Ovary (tissue), 9 donors: Measurements from ENCODE around the gene ALDH3A1. TPM values are rescaled to one million over a fixed set of nuclear protein-coding genes. Genes with fewer than 3 reads are reported as not detected.

Experiments used
- DNase-seq, 5 donors: peaks; one replicate each; pipeline ENCODE4 v3.0.0-alpha.2; 2019 to 2020
- H3K27ac ChIP-seq, 2 donors: fragments of 200-600 bp; one replicate each; pipeline versions ENCODE4 v1.5.1 to v1.8.0; 2019 to 2022
- H3K27me3 ChIP-seq: fragments of 200-600 bp; one replicate; pipeline ENCODE4 v1.8.0; 2022
- H3K36me3 ChIP-seq: fragments of 200-600 bp; sonication (generic); one replicate; pipeline ENCODE4 v1.5.1; 2019
- H3K4me1 ChIP-seq: one replicate; pipeline ENCODE4 v1.8.1; 2013; ENCODE audit warnings: mild to moderate bottlenecking, moderate library complexity; ENCODE audit not compliant: insufficient read depth
- H3K4me3 ChIP-seq: fragments of 200-600 bp; sonication (generic); one replicate; pipeline ENCODE4 v1.5.1; 2017
- H3K9me3 ChIP-seq, 2 donors: fragments of 200-600 bp in 1 of 2; sonication (generic) in 1 of 2; one replicate each; pipeline versions ENCODE4 v1.5.1 to v1.8.1; 2013 to 2019; ENCODE audit warnings: mild to moderate bottlenecking in 1 of 2, moderate library complexity in 1 of 2
- CTCF ChIP-seq, 3 donors: fragments of 450-650 bp in 2 of 3; fragments of 200-600 bp in 1 of 3; IDR thresholded peaks; one replicate each; pipeline versions ENCODE4 v1.5.1 to v1.8.0; 2016 to 2022; ENCODE audit warnings: antibody characterized with exemption in 3 of 3, mild to moderate bottlenecking in 1 of 3
- EP300 ChIP-seq: sonication (generic); formaldehyde crosslinking; IDR thresholded peaks from one replicate; pipeline ENCODE4 v1.6.1; 2017; ENCODE audit warnings: antibody characterized with exemption
- POLR2A ChIP-seq: fragments of 450-650 bp; IDR thresholded peaks from one replicate; pipeline ENCODE4 v1.6.1; 2017; ENCODE audit warnings: antibody characterized with exemption, mild to moderate bottlenecking, moderate library complexity
- WGBS, 3 donors: extraction: QIAGEN DNeasy Blood & Tissue Kit in 1 of 3; methylation state at CpG; one replicate each; pipeline versions ENCODE4 v1.1.5 to v1.1.7; 2013 to 2017; 5-methylcytosine and 5-hydroxymethylcytosine counted together
- intact Hi-C, 4 donors: fragments of 100-400 bp; cut with DNase I; formaldehyde crosslinking; loops; one replicate each; pipeline versions ENCODE4 v1.11.0 to v1.15.1; 2022 to 2023
- polyA plus RNA-seq, 2 donors: library from polyadenylated mRNA; stranded (reverse); fragments of 200-250 nt in 1 of 2; fragments of 350-450 nt in 1 of 2; fragmentation: Illumina TruSeq in 1 of 2; extraction: RNeasy Lipid Tissue Mini Kit (QIAGEN cat#74804) in 1 of 2; gene quantifications; one replicate each; pipeline ENCODE4 v1.2.3, GENCODE V29; 2013 to 2014
- total RNA-seq, 7 donors: library from RNA; depleted of rRNA in 2 of 7; stranded (reverse); fragments of >200 nt in 2 of 7; fragmentation: NEBNext Ultra II Directional in 3 of 7; extraction: Animal tissue kit (Norgen Biotek cat#: 25700) in 3 of 7; gene quantifications; one replicate each; pipeline versions ENCODE4 v1.1.0 to v1.2.4, GENCODE V29; 2016 to 2023
- donor health status: DM: no; HTN: no; CAD: no; lungs with moderate emphysema.
- donor health status: DM: no; HTN: no; CAD: no.
- donor health status: Bipolar disorder and iron deficiency.
- donor health status: DM: yes; HTN: yes; CAD: no.
- donor health status: DM: no; HTN: no; CAD: no.
- donor health status: DM: yes; HTN: yes; CAD: no.

Gene ALDH3A1
- total and polyA plus RNA-seq, 9 donors: 0.17 to 12.8 (median 0.87) TPM; not detected in 3

GRCh38 chr17:19717411-19717908 lies 30.6 kb downstream of the ALDH3A1 start:
- Histone ChIP-seq H3K27me3 (no peaks in the 10 kb centered on the region), H3K4me1 (peaks cover 9% of the 10 kb centered on the region), H3K9me3 (no peaks in the 10 kb centered on the region), H3K27ac (no peak overlapping the region), H3K36me3 (no peaks in the 10 kb centered on the region), H3K4me3 (no peak overlapping the region)
- TF ChIP-seq CTCF (IDR thresholded peaks at IDR 0.05) (no peak), POLR2A (no peak), EP300 (no peak)
- intact Hi-C loops: no loop called here
- WGBS, 3 donors: 86 to 88% (median 86%) methylated on average over 10 of the region's 10 CpGs
- DNase-seq: no peak

GRCh38 chr17:19717031-19717360 lies 31.1 kb downstream of the ALDH3A1 start:
- DNase-seq: no peak
- no peak for TF ChIP-seq EP300
- no peak for TF ChIP-seq CTCF (IDR thresholded peaks at IDR 0.05)
- TF ChIP-seq POLR2A: no peak
- WGBS, 3 donors: 92 to 97% (median 94%) methylated on average over 7 of the region's 7 CpGs

GRCh38 chr17:19716108-19717030 lies 31.7 kb downstream of the ALDH3A1 start, which contains the start of gene SLC47A2:
TSS of gene SLC47A2 (minus strand) at chr17:19716584. CDS start at chr17:19716555, 29 bp downstream.
- H3K27me3 ChIP-seq: no peaks in the 10 kb centered on the region
- no peak for DNase-seq
- H3K36me3 ChIP-seq: no peaks in the 10 kb centered on the region
- WGBS, 3 donors: 71 to 82% (median 77%) methylated on average over 8 to 13 of the region's 13 CpGs
- H3K4me3 ChIP-seq: no peak within 1 kb of the TSS
- TF ChIP-seq CTCF (IDR thresholded peaks at IDR 0.05): no peak
- TF ChIP-seq EP300: no peak
- TF ChIP-seq POLR2A: no peak
- intact Hi-C loops: no loop called here
- no peak within 1 kb of the TSS for H3K27ac ChIP-seq
- peaks cover 9% of the 10 kb centered on the region for H3K4me1 ChIP-seq
- no peaks in the 10 kb centered on the region for H3K9me3 ChIP-seq

More at GRCh38 chr17:19717031-19717360, 31.1 kb downstream of the ALDH3A1 start:
- no peaks in the 10 kb centered on the region for H3K9me3 ChIP-seq
- intact Hi-C loops: no loop called here
- H3K27me3 ChIP-seq: no peaks in the 10 kb centered on the region
- H3K36me3 ChIP-seq: no peaks in the 10 kb centered on the region
- no peak overlapping the region for H3K4me3 ChIP-seq
- H3K27ac ChIP-seq: no peak overlapping the region
- H3K4me1 ChIP-seq: peaks cover 9% of the 10 kb centered on the region

GRCh38 chr17:19714542-19715411 lies 33.3 kb downstream of the ALDH3A1 start:
- no peaks in the 10 kb centered on the region for H3K4me1 ChIP-seq
- H3K27ac ChIP-seq: no peak overlapping the region
- H3K27me3 ChIP-seq: no peaks in the 10 kb centered on the region
- H3K4me3 ChIP-seq: no peak overlapping the region
- no peaks in the 10 kb centered on the region for H3K9me3 ChIP-seq
- WGBS, 3 donors: 93% methylated on average over 27 of the region's 27 CpGs
- TF ChIP-seq CTCF (IDR thresholded peaks at IDR 0.05) (no peak), POLR2A (no peak), EP300 (no peak)
- intact Hi-C loops: no loop called here
- H3K36me3 ChIP-seq: no peaks in the 10 kb centered on the region
- peak in 1 of 5 donors; percentile 22 for DNase-seq
